ENCODE measurements around the gene PKHD1. TPM values are rescaled to one million over a fixed set of nuclear protein-coding genes. Genes with fewer than 3 reads are reported as not detected.

Gene PKHD1
- total RNA-seq, 1 donor = not detected

GRCh38 chr6:52108128-52108527 is 20.7 kb upstream of the PKHD1 start:
- no peak for TF ChIP-seq CTCF (IDR thresholded peaks at IDR 0.05; ENCODE audit: insufficient read depth, low read length)
- no peak overlapping the region for H3K4me3 ChIP-seq (ENCODE audit: low read depth, low read length)
- no peak for DNase-seq (ENCODE audit: low read depth)

GRCh38 chr6:52106994-52107393 is 19.6 kb upstream of the PKHD1 start:
- H3K4me3 ChIP-seq (ENCODE audit: low read depth, low read length) = no peak overlapping the region
- no peak for DNase-seq (ENCODE audit: low read depth)
- TF ChIP-seq CTCF (IDR thresholded peaks at IDR 0.05; ENCODE audit: insufficient read depth, low read length) = no peak

GRCh38 chr6:52104979-52105378 is 17.6 kb upstream of the PKHD1 start:
- TF ChIP-seq CTCF (IDR thresholded peaks at IDR 0.05; ENCODE audit: insufficient read depth, low read length) = no peak
- peak; percentile 5 for DNase-seq (ENCODE audit: low read depth)
- no peak overlapping the region for H3K4me3 ChIP-seq (ENCODE audit: low read depth, low read length)

- DNase-seq (ENCODE audit: low read depth) = no peak
- no peak for TF ChIP-seq CTCF (IDR thresholded peaks at IDR 0.05; ENCODE audit: insufficient read depth, low read length)
- no peak overlapping the region for H3K4me3 ChIP-seq (ENCODE audit: low read depth, low read length)
Observed at GRCh38 chr6:52103623-52104022, 16.2 kb upstream of the PKHD1 start.

GRCh38 chr6:52102405-52102804 is 15.0 kb upstream of the PKHD1 start:
- H3K4me3 ChIP-seq (ENCODE audit: low read depth, low read length) = no peak overlapping the region
- no peak for DNase-seq (ENCODE audit: low read depth)
- TF ChIP-seq CTCF (IDR thresholded peaks at IDR 0.05; ENCODE audit: insufficient read depth, low read length) = no peak

GRCh38 chr6:52098721-52099120 is 11.3 kb upstream of the PKHD1 start:
- H3K4me3 ChIP-seq (ENCODE audit: low read depth, low read length) = no peak overlapping the region
- TF ChIP-seq CTCF (IDR thresholded peaks at IDR 0.05; ENCODE audit: insufficient read depth, low read length) = no peak
- DNase-seq (ENCODE audit: low read depth) = no peak

- H3K4me3 ChIP-seq (ENCODE audit: low read depth, low read length) = no peak overlapping the region
- no peak for TF ChIP-seq CTCF (IDR thresholded peaks at IDR 0.05; ENCODE audit: insufficient read depth, low read length)
- DNase-seq (ENCODE audit: low read depth) = no peak
Observed at GRCh38 chr6:52089758-52090348, 2.4 kb upstream of the PKHD1 start.

All from fibroblast of the aortic adventitia (primary cell).